Cardiac muscle cell (in vitro differentiated cells and primary cell): ENCODE results near the gene KHDRBS2. TPM values are rescaled to one million over a fixed set of nuclear protein-coding genes. Genes with fewer than 3 reads are reported as not detected.
A peak's percentile ranks its signal among the peaks of the same experiment; 100 is the strongest.

ENCODE experiments used
- DNase-seq, 2 donors: peaks; one replicate each; pipeline versions ENCODE4 v3.0.0 to v3.0.0-alpha.2; 2010 to 2017; ENCODE audit warnings: low read depth in 1 of 2, low spot score in 1 of 2
- H3K27ac ChIP-seq: fragments of 200-600 bp; sonication (generic); 2 replicates; pipeline ENCODE4 v1.5.1; 2016
- H3K27me3 ChIP-seq: fragments of 200-600 bp; sonication (generic); 2 replicates; pipeline ENCODE4 v1.6.0; 2016; ENCODE audit warnings: control low read depth
- H3K36me3 ChIP-seq: fragments of 200-600 bp; sonication (generic); 2 replicates; pipeline ENCODE4 v1.5.1; 2016; ENCODE audit warnings: control low read depth
- H3K4me1 ChIP-seq: fragments of 200-600 bp; sonication (generic); 2 replicates; pipeline ENCODE4 v1.8.1; 2017; ENCODE audit warnings: low read depth, mild to moderate bottlenecking, mixed run types
- H3K4me3 ChIP-seq: fragments of 200-600 bp; sonication (generic); 2 replicates; pipeline ENCODE4 v1.5.1; 2016; ENCODE audit warnings: mild to moderate bottlenecking
- H3K9me3 ChIP-seq: fragments of 200-600 bp; sonication (generic); 2 replicates; pipeline ENCODE4 v1.5.1; 2017; ENCODE audit warnings: low read depth, mild to moderate bottlenecking, control low read depth
- CTCF ChIP-seq: IDR thresholded peaks from 2 replicates; pipeline ENCODE4 v1.5.1; 2012; ENCODE audit warnings: low read depth, mild to moderate bottlenecking, low read length
- polyA plus RNA-seq: library from polyadenylated mRNA; unstranded; fragments of >200 nt; fragmentation: Nextera tagmentation; extraction: Ambion mirVana; gene quantifications from 2 replicates; pipeline ENCODE4 v1.2.1, GENCODE V29; 2016
- total RNA-seq: library from RNA; depleted of rRNA; stranded (reverse); fragments of >200 nt; gene quantifications from 2 replicates; pipeline ENCODE4 v1.2.3, GENCODE V29; 2016

Gene KHDRBS2
- total and polyA plus RNA-seq, 2 experiments from 2014 or later = 3.7 to 5.6 TPM

GRCh38 chr6:62059901-62060300 lies 226.1 kb downstream of the KHDRBS2 start:
- Histone ChIP-seq H3K4me3 (no peak overlapping the region), H3K27ac (no peak overlapping the region), H3K9me3 (no peaks in the 10 kb centered on the region), H3K27me3 (no peaks in the 10 kb centered on the region), H3K4me1 (no peaks in the 10 kb centered on the region), H3K36me3 (no peaks in the 10 kb centered on the region)
- DNase-seq = no peak
- TF ChIP-seq CTCF = no peak

- Histone ChIP-seq H3K4me1 (no peaks in the 10 kb centered on the region), H3K27ac (no peak overlapping the region), H3K9me3 (no peaks in the 10 kb centered on the region), H3K27me3 (no peaks in the 10 kb centered on the region), H3K36me3 (no peaks in the 10 kb centered on the region), H3K4me3 (no peak overlapping the region)
- DNase-seq = no peak
- TF ChIP-seq CTCF = no peak
Measured at GRCh38 chr6:62057300-62057699, 228.7 kb downstream of the KHDRBS2 start.

GRCh38 chr6:62045502-62045901 lies 240.5 kb downstream of the KHDRBS2 start:
- Histone ChIP-seq H3K27ac (no peak overlapping the region), H3K9me3 (no peaks in the 10 kb centered on the region), H3K4me3 (no peak overlapping the region), H3K27me3 (no peaks in the 10 kb centered on the region), H3K36me3 (no peaks in the 10 kb centered on the region), H3K4me1 (peaks cover 25% of the 10 kb centered on the region)
- TF ChIP-seq CTCF = no peak
- DNase-seq = no peak

- Histone ChIP-seq H3K36me3 (no peaks in the 10 kb centered on the region), H3K4me1 (peaks cover 29% of the 10 kb centered on the region), H3K27ac (peak overlapping the region; percentile 86), H3K9me3 (no peaks in the 10 kb centered on the region), H3K27me3 (no peaks in the 10 kb centered on the region), H3K4me3 (no peak overlapping the region)
- no peak for TF ChIP-seq CTCF
- peak in 1 of 2 donors; percentile 50 for DNase-seq
Measured at GRCh38 chr6:62043084-62043483, 242.9 kb downstream of the KHDRBS2 start.

GRCh38 chr6:62042429-62042828 lies 243.6 kb downstream of the KHDRBS2 start:
- Histone ChIP-seq H3K36me3 (no peaks in the 10 kb centered on the region), H3K27me3 (no peaks in the 10 kb centered on the region), H3K9me3 (no peaks in the 10 kb centered on the region), H3K27ac (peak overlapping the region; percentile 86), H3K4me1 (peaks cover 29% of the 10 kb centered on the region), H3K4me3 (no peak overlapping the region)
- DNase-seq = peak in 1 of 2 donors; percentile 34
- no peak for TF ChIP-seq CTCF

GRCh38 chr6:62039605-62040004 lies 246.4 kb downstream of the KHDRBS2 start:
- H3K9me3 ChIP-seq = no peaks in the 10 kb centered on the region

More at GRCh38 chr6:62039605-62040004, 246.4 kb downstream of the KHDRBS2 start:
- no peak for DNase-seq
- no peak for TF ChIP-seq CTCF
- no peak overlapping the region for H3K4me3 ChIP-seq
- no peak overlapping the region for H3K27ac ChIP-seq
- H3K36me3 ChIP-seq = no peaks in the 10 kb centered on the region
- no peaks in the 10 kb centered on the region for H3K27me3 ChIP-seq
- H3K4me1 ChIP-seq = peaks cover 23% of the 10 kb centered on the region
